ENCODE results near the gene TMEM14B.
A peak's percentile ranks its signal among the peaks of the same experiment; 100 is the strongest.
"Not testable (repeated sequence)": the region's sequence is repeated elsewhere in the genome, so short reads cannot be mapped to it uniquely, and the experiment has no call there.

The TMEM14B gene

GRCh38 chr6:10747251-10747972 is at the start of gene TMEM14B:
TSS of gene TMEM14B (plus strand) at chr6:10747805. CDS start at chr6:10749246, 1,441 bp downstream.
- Histone ChIP-seq H3K9ac (ENCODE audit: low read depth, low read length) (peak within 1 kb of the TSS; percentile 99), H3K36me3 (ENCODE audit: insufficient read depth, low read length) (peaks cover 12% of the 10 kb centered on the region), H3K4me1 (ENCODE audit: insufficient read depth, low read length) (peaks cover 21% of the 10 kb centered on the region), H3K9me3 (ENCODE audit: control insufficient read depth, insufficient read depth, low read length) (no peaks in the 10 kb centered on the region)

GRCh38 chr6:10713962-10714361 is 33.6 kb upstream of the TMEM14B start:
- Histone ChIP-seq H3K4me1 (ENCODE audit: insufficient read depth, low read length) (no peaks in the 10 kb centered on the region), H3K9me3 (ENCODE audit: control insufficient read depth, insufficient read depth, low read length) (0 out of 2 replicates have a peak, but pooled peaks cover 6% of the 10 kb centered on the region), H3K9ac (ENCODE audit: low read depth, low read length) (no peak overlapping the region), H3K36me3 (ENCODE audit: insufficient read depth, low read length) (peaks cover 3% of the 10 kb centered on the region; the same call in 1 of the 2 replicates)

GRCh38 chr6:10719296-10719963 is 28.2 kb upstream of the TMEM14B start:
- Histone ChIP-seq H3K9me3 (ENCODE audit: control insufficient read depth, insufficient read depth, low read length) (peaks cover 10% of the 10 kb centered on the region; the same call in 1 of the 2 replicates), H3K4me1 (ENCODE audit: insufficient read depth, low read length) (peaks cover 6% of the 10 kb centered on the region), H3K36me3 (ENCODE audit: insufficient read depth, low read length) (no peaks in the 10 kb centered on the region), H3K9ac (ENCODE audit: low read depth, low read length) (no peak overlapping the region)

- Histone ChIP-seq H3K4me1 (ENCODE audit: insufficient read depth, low read length) (peaks cover 9% of the 10 kb centered on the region), H3K36me3 (ENCODE audit: insufficient read depth, low read length) (no peaks in the 10 kb centered on the region), H3K9ac (ENCODE audit: low read depth, low read length) (no peak overlapping the region), H3K9me3 (ENCODE audit: control insufficient read depth, insufficient read depth, low read length) (peaks cover 10% of the 10 kb centered on the region; the same call in 1 of the 2 replicates)
Observed at GRCh38 chr6:10719964-10720264, 27.7 kb upstream of the TMEM14B start.

GRCh38 chr6:10720265-10720959 is 27.2 kb upstream of the TMEM14B start:
- H3K9ac ChIP-seq (ENCODE audit: low read depth, low read length): no peak overlapping the region
- peaks cover 10% of the 10 kb centered on the region; the same call in 1 of the 2 replicates for H3K9me3 ChIP-seq (ENCODE audit: control insufficient read depth, insufficient read depth, low read length)
- no peaks in the 10 kb centered on the region for H3K36me3 ChIP-seq (ENCODE audit: insufficient read depth, low read length)
- H3K4me1 ChIP-seq (ENCODE audit: insufficient read depth, low read length): peaks cover 9% of the 10 kb centered on the region

GRCh38 chr6:10720960-10721849 is 26.4 kb upstream of the TMEM14B start:
- peaks cover 10% of the 10 kb centered on the region; the same call in 1 of the 2 replicates for H3K9me3 ChIP-seq (ENCODE audit: control insufficient read depth, insufficient read depth, low read length)
- H3K36me3 ChIP-seq (ENCODE audit: insufficient read depth, low read length); H3K9ac ChIP-seq (ENCODE audit: low read depth, low read length); H3K4me1 ChIP-seq (ENCODE audit: insufficient read depth, low read length): not testable (repeated sequence)

GRCh38 chr6:10721850-10722569 is 25.6 kb upstream of the TMEM14B start:
- H3K4me1 ChIP-seq (ENCODE audit: insufficient read depth, low read length): peaks cover 9% of the 10 kb centered on the region
- H3K9me3 ChIP-seq (ENCODE audit: control insufficient read depth, insufficient read depth, low read length): peaks cover 10% of the 10 kb centered on the region; the same call in 1 of the 2 replicates
- H3K9ac ChIP-seq (ENCODE audit: low read depth, low read length): peak overlapping the region; percentile 43
- no peaks in the 10 kb centered on the region; the same call in 1 of the 2 replicates for H3K36me3 ChIP-seq (ENCODE audit: insufficient read depth, low read length)

GRCh38 chr6:10722570-10722819 is 25.1 kb upstream of the TMEM14B start:
- Histone ChIP-seq H3K4me1 (ENCODE audit: insufficient read depth, low read length) (peaks cover 9% of the 10 kb centered on the region), H3K36me3 (ENCODE audit: insufficient read depth, low read length) (no peaks in the 10 kb centered on the region; the same call in 1 of the 2 replicates), H3K9me3 (ENCODE audit: control insufficient read depth, insufficient read depth, low read length) (peaks cover 10% of the 10 kb centered on the region; the same call in 1 of the 2 replicates), H3K9ac (ENCODE audit: low read depth, low read length) (peak overlapping the region; percentile 43)

GRCh38 chr6:10722820-10723566 is 24.6 kb upstream of the TMEM14B start, which contains the start of gene TMEM14C:
TSS of gene TMEM14C (plus strand) at chr6:10723070. CDS start at chr6:10724614, 1,544 bp downstream.
- Histone ChIP-seq H3K9me3 (ENCODE audit: control insufficient read depth, insufficient read depth, low read length) (peaks cover 10% of the 10 kb centered on the region; the same call in 1 of the 2 replicates), H3K36me3 (ENCODE audit: insufficient read depth, low read length) (no peaks in the 10 kb centered on the region; the same call in none of the 2 replicates), H3K9ac (ENCODE audit: low read depth, low read length) (peak within 1 kb of the TSS; percentile 90), H3K4me1 (ENCODE audit: insufficient read depth, low read length) (peaks cover 9% of the 10 kb centered on the region)

- Histone ChIP-seq H3K36me3 (ENCODE audit: insufficient read depth, low read length) (no peaks in the 10 kb centered on the region; the same call in none of the 2 replicates), H3K9ac (ENCODE audit: low read depth, low read length) (peak overlapping the region; percentile 90), H3K4me1 (ENCODE audit: insufficient read depth, low read length) (peaks cover 9% of the 10 kb centered on the region), H3K9me3 (ENCODE audit: control insufficient read depth, insufficient read depth, low read length) (peaks cover 9% of the 10 kb centered on the region; the same call in 1 of the 2 replicates)
Observed at GRCh38 chr6:10723567-10723881, 24.1 kb upstream of the TMEM14B start.

- H3K36me3 ChIP-seq (ENCODE audit: insufficient read depth, low read length): peaks cover 7% of the 10 kb centered on the region
Observed at GRCh38 chr6:10725044-10725443, 22.6 kb upstream of the TMEM14B start.

GRCh38 chr6:10725716-10726115 is 21.9 kb upstream of the TMEM14B start:
- H3K9ac ChIP-seq (ENCODE audit: low read depth, low read length): no peak overlapping the region
- H3K4me1 ChIP-seq (ENCODE audit: insufficient read depth, low read length): peaks cover 9% of the 10 kb centered on the region
- peaks cover 12% of the 10 kb centered on the region for H3K36me3 ChIP-seq (ENCODE audit: insufficient read depth, low read length)
- no peaks in the 10 kb centered on the region for H3K9me3 ChIP-seq (ENCODE audit: control insufficient read depth, insufficient read depth, low read length)

More at GRCh38 chr6:10725044-10725443, 22.6 kb upstream of the TMEM14B start:
- H3K4me1 ChIP-seq (ENCODE audit: insufficient read depth, low read length): peaks cover 9% of the 10 kb centered on the region
- H3K9me3 ChIP-seq (ENCODE audit: control insufficient read depth, insufficient read depth, low read length): no peaks in the 10 kb centered on the region
- no peak overlapping the region for H3K9ac ChIP-seq (ENCODE audit: low read depth, low read length)

- Histone ChIP-seq H3K9me3 (ENCODE audit: control insufficient read depth, insufficient read depth, low read length) (no peaks in the 10 kb centered on the region), H3K36me3 (ENCODE audit: insufficient read depth, low read length) (peaks cover 12% of the 10 kb centered on the region), H3K9ac (ENCODE audit: low read depth, low read length) (no peak overlapping the region), H3K4me1 (ENCODE audit: insufficient read depth, low read length) (no peaks in the 10 kb centered on the region; the same call in 1 of the 2 replicates)
Observed at GRCh38 chr6:10730254-10730653, 17.4 kb upstream of the TMEM14B start.

Data from ES-I3 (cell line).